ENCODE results near the gene ZFYVE9.
"Not testable (repeated sequence)": the region's sequence is repeated elsewhere in the genome, so short reads cannot be mapped to it uniquely, and the experiment has no call there.

The ZFYVE9 gene

GRCh38 chr1:52152572-52152971 is 10.7 kb downstream of the ZFYVE9 start:
- DNase-seq (ENCODE audit: low read depth): no peak

- no peak for DNase-seq (ENCODE audit: low read depth)
Observed at GRCh38 chr1:52153010-52153409, 11.1 kb downstream of the ZFYVE9 start.

GRCh38 chr1:52153898-52154297 is 12.0 kb downstream of the ZFYVE9 start:
- no peak for DNase-seq (ENCODE audit: low read depth)

GRCh38 chr1:52156460-52156859 is 14.6 kb downstream of the ZFYVE9 start:
- DNase-seq (ENCODE audit: low read depth): no peak

GRCh38 chr1:52157582-52157981 is 15.7 kb downstream of the ZFYVE9 start:
- DNase-seq (ENCODE audit: low read depth): no peak

GRCh38 chr1:52158218-52158617 is 16.3 kb downstream of the ZFYVE9 start:
- DNase-seq (ENCODE audit: low read depth): no peak

GRCh38 chr1:52159033-52159789 is 17.3 kb downstream of the ZFYVE9 start:
- DNase-seq (ENCODE audit: low read depth): no peak

GRCh38 chr1:52162947-52163346 is 21.1 kb downstream of the ZFYVE9 start:
- no peak for DNase-seq (ENCODE audit: low read depth)

- no peak for DNase-seq (ENCODE audit: low read depth)
Observed at GRCh38 chr1:52164604-52165003, 22.7 kb downstream of the ZFYVE9 start.

- DNase-seq (ENCODE audit: low read depth): no peak
Observed at GRCh38 chr1:52166996-52167753, 25.3 kb downstream of the ZFYVE9 start.

GRCh38 chr1:52168373-52169080 is 26.6 kb downstream of the ZFYVE9 start:
- DNase-seq (ENCODE audit: low read depth): no peak

- not testable (repeated sequence) for DNase-seq (ENCODE audit: low read depth)
Observed at GRCh38 chr1:52171149-52171548, 29.3 kb downstream of the ZFYVE9 start.

GRCh38 chr1:52179073-52179472 is 37.2 kb downstream of the ZFYVE9 start:
- DNase-seq (ENCODE audit: low read depth): no peak

GRCh38 chr1:52180176-52180575 is 38.3 kb downstream of the ZFYVE9 start:
- no peak for DNase-seq (ENCODE audit: low read depth)

- not testable (repeated sequence) for DNase-seq (ENCODE audit: low read depth)
Observed at GRCh38 chr1:52181759-52182158, 39.9 kb downstream of the ZFYVE9 start.

- not testable (repeated sequence) for DNase-seq (ENCODE audit: low read depth)
Observed at GRCh38 chr1:52182328-52182727, 40.4 kb downstream of the ZFYVE9 start.

- no peak for DNase-seq (ENCODE audit: low read depth)
Observed at GRCh38 chr1:52182874-52183400, 41.0 kb downstream of the ZFYVE9 start.

GRCh38 chr1:52186449-52186848 is 44.6 kb downstream of the ZFYVE9 start:
- DNase-seq (ENCODE audit: low read depth): no peak

- no peak for DNase-seq (ENCODE audit: low read depth)
Observed at GRCh38 chr1:52189898-52190480, 48.1 kb downstream of the ZFYVE9 start.

- DNase-seq (ENCODE audit: low read depth): no peak
Observed at GRCh38 chr1:52190500-52191252, 48.8 kb downstream of the ZFYVE9 start.

GRCh38 chr1:52191395-52191965 is 49.6 kb downstream of the ZFYVE9 start:
- DNase-seq (ENCODE audit: low read depth): no peak
